ENCODE measurements around the gene PGK1.

DNA sequence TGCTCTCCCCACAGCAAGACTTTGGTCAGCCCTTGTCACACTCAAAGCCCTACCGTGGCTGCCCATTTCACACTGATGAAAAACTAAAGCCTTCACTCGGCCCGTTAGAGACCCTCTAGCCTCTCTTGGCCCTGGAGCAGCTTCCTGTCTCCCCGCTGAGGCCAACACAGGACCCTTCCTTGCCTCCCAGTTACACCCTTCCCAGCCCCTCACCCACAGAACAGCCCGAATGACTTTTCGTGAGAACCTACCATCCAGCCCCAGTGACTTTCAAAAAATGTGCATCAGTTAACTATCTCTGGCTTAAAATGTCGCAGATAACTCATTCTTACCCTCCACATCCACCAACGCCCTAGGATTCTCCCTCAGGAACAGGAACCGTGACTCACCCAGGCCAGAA is 36.2 kb downstream of the PGK1 start:
- TF ChIP-seq CTCF (IDR thresholded peaks at IDR 0.05) (no peak), POLR2A (IDR thresholded peaks at IDR 0.05) (no peak), EP300 (IDR thresholded peaks at IDR 0.05) (no peak), POLR2AphosphoS5 (IDR thresholded peaks at IDR 0.05) (no peak)
